Tibial nerve (tissue), 4 donors: ENCODE data around the gene MYH14.

Experiments used
- CTCF ChIP-seq, 5 experiments: fragments of 200-600 bp in 3 of 5; fragments of 450-650 bp in 2 of 5; sonication (generic) in 3 of 5; IDR thresholded peaks; one replicate each; pipeline ENCODE4 v1.5.1; 2016 to 2019; ENCODE audit warnings: antibody characterized with exemption in 5 of 5, mild to moderate bottlenecking in 3 of 5, moderate library complexity in 2 of 5
- EP300 ChIP-seq, 2 donors: sonication (generic); formaldehyde crosslinking; IDR thresholded peaks; one replicate each; pipeline ENCODE4 v1.6.1; 2017; ENCODE audit warnings: antibody characterized with exemption in 2 of 2, mild to moderate bottlenecking in 1 of 2
- POLR2A ChIP-seq, 2 donors: fragments of 450-650 bp; IDR thresholded peaks; one replicate each; pipeline ENCODE4 v1.6.1; 2017; ENCODE audit warnings: antibody characterized with exemption in 2 of 2, mild to moderate bottlenecking in 2 of 2, moderate library complexity in 2 of 2

- TF ChIP-seq CTCF (IDR thresholded peaks at IDR 0.05) = no peak
- TF ChIP-seq POLR2A (IDR thresholded peaks at IDR 0.05) = no peak
- TF ChIP-seq EP300 (IDR thresholded peaks at IDR 0.05) = no peak
These were observed 141.4 kb downstream of the MYH14 start for GRCh38 chr19:50344661-50345318.
